ENCODE results near the gene ELFN2.

Gene ELFN2

GRCh38 chr22:37384691-37385090, 42.6 kb downstream of the ELFN2 start:
- no peak for DNase-seq (ENCODE audit: low read depth in 2 of 2)

GRCh38 chr22:37383341-37383740, 43.9 kb downstream of the ELFN2 start:
- DNase-seq (ENCODE audit: low read depth in 2 of 2) = no peak

GRCh38 chr22:37381489-37381888, 45.8 kb downstream of the ELFN2 start:
- DNase-seq (ENCODE audit: low read depth in 2 of 2) = no peak

- DNase-seq (ENCODE audit: low read depth in 2 of 2) = no peak
These were observed 47.6 kb downstream of the ELFN2 start for GRCh38 chr22:37379722-37380121.

GRCh38 chr22:37379085-37379484, 48.2 kb downstream of the ELFN2 start:
- no peak for DNase-seq (ENCODE audit: low read depth in 2 of 2)

GRCh38 chr22:37378642-37379058, 48.6 kb downstream of the ELFN2 start:
- DNase-seq (ENCODE audit: low read depth in 2 of 2) = no peak

- DNase-seq (ENCODE audit: low read depth in 2 of 2) = no peak
These were observed 49.4 kb downstream of the ELFN2 start for GRCh38 chr22:37377927-37378326.

- no peak for DNase-seq (ENCODE audit: low read depth in 2 of 2)
These were observed 50.1 kb downstream of the ELFN2 start for GRCh38 chr22:37377138-37377537.

- DNase-seq (ENCODE audit: low read depth in 2 of 2) = no peak
These were observed 50.6 kb downstream of the ELFN2 start for GRCh38 chr22:37376643-37377042.

GRCh38 chr22:37375801-37376200, 51.5 kb downstream of the ELFN2 start:
- no peak for DNase-seq (ENCODE audit: low read depth in 2 of 2)

GRCh38 chr22:37374571-37374970, 52.7 kb downstream of the ELFN2 start:
- no peak for DNase-seq (ENCODE audit: low read depth in 2 of 2)

- DNase-seq (ENCODE audit: low read depth in 2 of 2) = no peak
These were observed 53.8 kb downstream of the ELFN2 start for GRCh38 chr22:37373451-37373850.

GRCh38 chr22:37371911-37372310, 55.4 kb downstream of the ELFN2 start:
- no peak for DNase-seq (ENCODE audit: low read depth in 2 of 2)

- DNase-seq (ENCODE audit: low read depth in 2 of 2) = no peak
These were observed 55.8 kb downstream of the ELFN2 start for GRCh38 chr22:37371491-37371890.

GRCh38 chr22:37370306-37370979, 56.8 kb downstream of the ELFN2 start:
- DNase-seq (ENCODE audit: low read depth in 2 of 2) = no peak

GRCh38 chr22:37369483-37369882, 57.8 kb downstream of the ELFN2 start:
- DNase-seq (ENCODE audit: low read depth in 2 of 2) = no peak

- no peak for DNase-seq (ENCODE audit: low read depth in 2 of 2)
These were observed 59.2 kb downstream of the ELFN2 start for GRCh38 chr22:37368058-37368457.

- no peak for DNase-seq (ENCODE audit: low read depth in 2 of 2)
These were observed 60.7 kb downstream of the ELFN2 start for GRCh38 chr22:37366601-37367000.

GRCh38 chr22:37365950-37366349, 61.3 kb downstream of the ELFN2 start:
- no peak for DNase-seq (ENCODE audit: low read depth in 2 of 2)

GRCh38 chr22:37363261-37363992, 63.9 kb downstream of the ELFN2 start:
- no peak for DNase-seq (ENCODE audit: low read depth in 2 of 2)

- DNase-seq (ENCODE audit: low read depth in 2 of 2) = no peak
These were observed 64.7 kb downstream of the ELFN2 start for GRCh38 chr22:37362621-37363020.

- no peak for DNase-seq (ENCODE audit: low read depth in 2 of 2)
These were observed 68.4 kb downstream of the ELFN2 start for GRCh38 chr22:37358917-37359316.

- DNase-seq (ENCODE audit: low read depth in 2 of 2) = no peak
These were observed 68.9 kb downstream of the ELFN2 start for GRCh38 chr22:37358386-37358785.

Data from stimulated activated CD4-positive, alpha-beta T cell treated with anti-CD3 and anti-CD28 coated beads, Interleukin-1b, Interleukin-23, amount 100 ng/mL, for 1 hour (primary cell).